ENCODE data around the gene PRKCA.

PRKCA gene

GRCh38 chr17:66466840-66467367, 164.5 kb downstream of the PRKCA start:
- Histone ChIP-seq H3K9ac (ENCODE audit: insufficient read length, low read depth) (no peak overlapping the region), H3K27me3 (ENCODE audit: insufficient read depth, insufficient read length) (no peaks in the 10 kb centered on the region), H3K4me3 (ENCODE audit: insufficient read length, low read depth) (no peak overlapping the region), H3K4me1 (ENCODE audit: insufficient read depth, insufficient read length) (peaks cover 3% of the 10 kb centered on the region), H3K36me3 (ENCODE audit: insufficient read depth, insufficient read length, low read length) (no peaks in the 10 kb centered on the region), H3K9me3 (ENCODE audit: insufficient read depth, low read length) (no peaks in the 10 kb centered on the region)
- no peak for DNase-seq (ENCODE audit: low read depth, low spot score)
- TF ChIP-seq SUZ12 (IDR thresholded peaks at IDR 0.05; ENCODE audit: extremely low read depth, insufficient read depth, insufficient read length) (no peak), ZNF274 (IDR thresholded peaks at IDR 0.05; ENCODE audit: low read depth, low read length) (no peak), YY1 (IDR thresholded peaks at IDR 0.05; ENCODE audit: insufficient read depth, insufficient read length) (no peak)

GRCh38 chr17:66467766-66468165, 165.4 kb downstream of the PRKCA start:
- no peak for DNase-seq (ENCODE audit: low read depth, low spot score)
- H3K4me3 ChIP-seq (ENCODE audit: insufficient read length, low read depth) = no peak overlapping the region
- no peak for TF ChIP-seq YY1 (IDR thresholded peaks at IDR 0.05; ENCODE audit: insufficient read depth, insufficient read length)
- TF ChIP-seq SUZ12 (IDR thresholded peaks at IDR 0.05; ENCODE audit: extremely low read depth, insufficient read depth, insufficient read length) = no peak
- no peak for TF ChIP-seq ZNF274 (IDR thresholded peaks at IDR 0.05; ENCODE audit: low read depth, low read length)
- H3K9me3 ChIP-seq (ENCODE audit: insufficient read depth, low read length) = no peaks in the 10 kb centered on the region
- peaks cover 4% of the 10 kb centered on the region for H3K4me1 ChIP-seq (ENCODE audit: insufficient read depth, insufficient read length)
- H3K9ac ChIP-seq (ENCODE audit: insufficient read length, low read depth) = no peak overlapping the region
- H3K27me3 ChIP-seq (ENCODE audit: insufficient read depth, insufficient read length) = no peaks in the 10 kb centered on the region
- no peaks in the 10 kb centered on the region for H3K36me3 ChIP-seq (ENCODE audit: insufficient read depth, insufficient read length, low read length)

- TF ChIP-seq YY1 (IDR thresholded peaks at IDR 0.05; ENCODE audit: insufficient read depth, insufficient read length) = no peak
- no peak for TF ChIP-seq SUZ12 (IDR thresholded peaks at IDR 0.05; ENCODE audit: extremely low read depth, insufficient read depth, insufficient read length)
- TF ChIP-seq ZNF274 (IDR thresholded peaks at IDR 0.05; ENCODE audit: low read depth, low read length) = no peak
- no peaks in the 10 kb centered on the region for H3K27me3 ChIP-seq (ENCODE audit: insufficient read depth, insufficient read length)
- H3K36me3 ChIP-seq (ENCODE audit: insufficient read depth, insufficient read length, low read length) = no peaks in the 10 kb centered on the region
- peaks cover 8% of the 10 kb centered on the region for H3K4me1 ChIP-seq (ENCODE audit: insufficient read depth, insufficient read length)
- H3K9ac ChIP-seq (ENCODE audit: insufficient read length, low read depth) = no peak overlapping the region
- DNase-seq (ENCODE audit: low read depth, low spot score) = no peak
- H3K9me3 ChIP-seq (ENCODE audit: insufficient read depth, low read length) = no peaks in the 10 kb centered on the region
- no peak overlapping the region for H3K4me3 ChIP-seq (ENCODE audit: insufficient read length, low read depth)
These were observed 166.1 kb downstream of the PRKCA start for GRCh38 chr17:66468241-66469087.

GRCh38 chr17:66469088-66469442, 166.7 kb downstream of the PRKCA start:
- Histone ChIP-seq H3K9ac (ENCODE audit: insufficient read length, low read depth) (no peak overlapping the region), H3K36me3 (ENCODE audit: insufficient read depth, insufficient read length, low read length) (no peaks in the 10 kb centered on the region), H3K4me3 (ENCODE audit: insufficient read length, low read depth) (no peak overlapping the region), H3K27me3 (ENCODE audit: insufficient read depth, insufficient read length) (no peaks in the 10 kb centered on the region), H3K4me1 (ENCODE audit: insufficient read depth, insufficient read length) (peaks cover 8% of the 10 kb centered on the region), H3K9me3 (ENCODE audit: insufficient read depth, low read length) (no peaks in the 10 kb centered on the region)
- TF ChIP-seq YY1 (IDR thresholded peaks at IDR 0.05; ENCODE audit: insufficient read depth, insufficient read length) (no peak), ZNF274 (IDR thresholded peaks at IDR 0.05; ENCODE audit: low read depth, low read length) (no peak), SUZ12 (IDR thresholded peaks at IDR 0.05; ENCODE audit: extremely low read depth, insufficient read depth, insufficient read length) (no peak)
- no peak for DNase-seq (ENCODE audit: low read depth, low spot score)

GRCh38 chr17:66469461-66469860, 167.0 kb downstream of the PRKCA start:
- no peaks in the 10 kb centered on the region for H3K36me3 ChIP-seq (ENCODE audit: insufficient read depth, insufficient read length, low read length)
- H3K4me1 ChIP-seq (ENCODE audit: insufficient read depth, insufficient read length) = peaks cover 8% of the 10 kb centered on the region
- H3K4me3 ChIP-seq (ENCODE audit: insufficient read length, low read depth) = no peak overlapping the region
- no peaks in the 10 kb centered on the region for H3K9me3 ChIP-seq (ENCODE audit: insufficient read depth, low read length)
- H3K27me3 ChIP-seq (ENCODE audit: insufficient read depth, insufficient read length) = no peaks in the 10 kb centered on the region
- no peak overlapping the region for H3K9ac ChIP-seq (ENCODE audit: insufficient read length, low read depth)
- DNase-seq (ENCODE audit: low read depth, low spot score) = no peak
- TF ChIP-seq YY1 (IDR thresholded peaks at IDR 0.05; ENCODE audit: insufficient read depth, insufficient read length) (no peak), SUZ12 (IDR thresholded peaks at IDR 0.05; ENCODE audit: extremely low read depth, insufficient read depth, insufficient read length) (no peak), ZNF274 (IDR thresholded peaks at IDR 0.05; ENCODE audit: low read depth, low read length) (no peak)

GRCh38 chr17:66469890-66470289, 167.5 kb downstream of the PRKCA start:
- Histone ChIP-seq H3K4me1 (ENCODE audit: insufficient read depth, insufficient read length) (peaks cover 8% of the 10 kb centered on the region), H3K9ac (ENCODE audit: insufficient read length, low read depth) (no peak overlapping the region), H3K36me3 (ENCODE audit: insufficient read depth, insufficient read length, low read length) (no peaks in the 10 kb centered on the region), H3K27me3 (ENCODE audit: insufficient read depth, insufficient read length) (no peaks in the 10 kb centered on the region), H3K4me3 (ENCODE audit: insufficient read length, low read depth) (no peak overlapping the region), H3K9me3 (ENCODE audit: insufficient read depth, low read length) (no peaks in the 10 kb centered on the region)
- no peak for DNase-seq (ENCODE audit: low read depth, low spot score)
- TF ChIP-seq YY1 (IDR thresholded peaks at IDR 0.05; ENCODE audit: insufficient read depth, insufficient read length) = no peak

- TF ChIP-seq SUZ12 (IDR thresholded peaks at IDR 0.05; ENCODE audit: extremely low read depth, insufficient read depth, insufficient read length) = no peak
- TF ChIP-seq YY1 (IDR thresholded peaks at IDR 0.05; ENCODE audit: insufficient read depth, insufficient read length) = no peak
- TF ChIP-seq ZNF274 (IDR thresholded peaks at IDR 0.05; ENCODE audit: low read depth, low read length) = no peak
- no peaks in the 10 kb centered on the region for H3K27me3 ChIP-seq (ENCODE audit: insufficient read depth, insufficient read length)
- H3K4me1 ChIP-seq (ENCODE audit: insufficient read depth, insufficient read length) = peaks cover 12% of the 10 kb centered on the region
- no peaks in the 10 kb centered on the region for H3K9me3 ChIP-seq (ENCODE audit: insufficient read depth, low read length)
- no peaks in the 10 kb centered on the region for H3K36me3 ChIP-seq (ENCODE audit: insufficient read depth, insufficient read length, low read length)
- no peak for DNase-seq (ENCODE audit: low read depth, low spot score)
- H3K9ac ChIP-seq (ENCODE audit: insufficient read length, low read depth) = no peak overlapping the region
- H3K4me3 ChIP-seq (ENCODE audit: insufficient read length, low read depth) = no peak overlapping the region
These were observed 169.7 kb downstream of the PRKCA start for GRCh38 chr17:66472123-66472522.

All from NT2/D1 (cell line).